Chondrocyte (in vitro differentiated cells): ENCODE measurements around the gene PREP. TPM values are rescaled to one million over a fixed set of nuclear protein-coding genes. Genes with fewer than 3 reads are reported as not detected.

Experiments used
- DNase-seq: peaks from one replicate; pipeline ENCODE4 v3.0.0; 2021; ENCODE audit warnings: mixed read lengths, low spot score
- H3K27ac Mint-ChIP-seq: one replicate; pipeline ENCODE4 v1.8.0; 2021; ENCODE audit warnings: mild to moderate bottlenecking, moderate library complexity, mixed read lengths; ENCODE audit not compliant: unreplicated experiment
- H3K27me3 Mint-ChIP-seq: 2 replicates; pipeline ENCODE4 v1.8.0; 2021; ENCODE audit warnings: low read depth, mixed read lengths
- H3K36me3 Mint-ChIP-seq: 2 replicates; pipeline ENCODE4 v1.8.0; 2021; ENCODE audit warnings: low read depth, mixed read lengths
- H3K4me1 Mint-ChIP-seq: 2 replicates; pipeline ENCODE4 v1.8.0; 2021; ENCODE audit warnings: low read depth, mild to moderate bottlenecking, mixed read lengths
- H3K4me3 Mint-ChIP-seq: one replicate; pipeline ENCODE4 v1.8.0; 2021; ENCODE audit warnings: mild to moderate bottlenecking, moderate library complexity, mixed read lengths; ENCODE audit not compliant: unreplicated experiment
- H3K9me3 Mint-ChIP-seq: 2 replicates; pipeline ENCODE4 v1.8.0; 2021; ENCODE audit warnings: low read depth, mixed read lengths
- total RNA-seq: library from RNA; stranded (reverse); gene quantifications from 3 replicates; pipeline ENCODE4 v1.2.1, GENCODE V29; 2021
- TF ChIP-seq, protein P1 (sequence below): fragments of 200-600 bp; sonication (generic); IDR thresholded peaks from 2 replicates; pipeline ENCODE4 v1.5.0; 2021; ENCODE audit warnings: antibody characterized with exemption, mild to moderate bottlenecking, moderate library complexity

The PREP gene
- total RNA-seq, 1 donor from 2014 or later: 32.9 TPM

DNA sequence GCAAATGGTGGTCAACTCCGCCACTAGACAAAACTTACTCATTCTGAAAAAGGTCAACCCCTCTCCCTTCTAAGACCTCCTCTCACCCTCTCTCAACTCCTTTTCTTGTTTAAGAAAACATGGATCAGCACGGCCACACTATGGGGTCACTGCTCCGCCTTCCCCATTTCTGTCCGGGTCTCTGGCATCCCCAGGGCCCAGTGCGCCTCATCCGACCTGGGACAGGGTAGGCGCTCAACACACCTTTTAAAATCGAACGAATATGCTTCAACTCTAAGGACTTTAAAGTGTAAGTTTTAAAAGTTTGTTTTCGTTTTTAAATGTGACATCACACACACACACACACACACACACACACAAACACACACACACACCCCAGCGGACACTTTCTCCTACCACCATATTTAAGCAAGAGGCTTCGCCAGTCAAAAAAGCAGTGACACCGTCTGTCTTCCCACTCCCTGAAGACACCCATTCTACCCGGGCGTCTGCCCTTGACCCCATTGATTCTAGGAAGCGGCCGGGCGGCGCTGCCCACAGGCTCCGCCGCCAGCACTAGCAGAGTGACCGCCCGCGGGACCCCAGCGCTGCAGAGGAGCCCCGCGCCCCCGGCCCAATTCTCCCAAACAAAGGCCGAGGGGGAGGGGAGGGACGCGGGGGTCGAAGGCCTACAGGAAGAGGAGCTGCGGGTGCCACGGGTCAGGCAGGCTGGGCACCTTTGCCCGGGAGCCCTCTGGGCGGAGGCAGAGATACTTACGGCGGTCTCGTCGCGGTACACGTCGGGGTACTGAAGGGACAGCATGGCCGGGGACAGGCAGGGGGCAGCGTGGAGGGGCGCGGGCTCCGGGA lies 568 bp downstream of the PREP start:
- Mint-ChIP-seq H3K4me3 (peak overlapping the region; percentile 95), H3K36me3 (no peaks in the 10 kb centered on the region), H3K9me3 (no peaks in the 10 kb centered on the region), H3K27me3 (no peaks in the 10 kb centered on the region), H3K4me1 (peaks cover 38% of the 10 kb centered on the region), H3K27ac (peak overlapping the region; percentile 84)
- peak; percentile 90 for DNase-seq
- TF ChIP-seq, protein P1, sequence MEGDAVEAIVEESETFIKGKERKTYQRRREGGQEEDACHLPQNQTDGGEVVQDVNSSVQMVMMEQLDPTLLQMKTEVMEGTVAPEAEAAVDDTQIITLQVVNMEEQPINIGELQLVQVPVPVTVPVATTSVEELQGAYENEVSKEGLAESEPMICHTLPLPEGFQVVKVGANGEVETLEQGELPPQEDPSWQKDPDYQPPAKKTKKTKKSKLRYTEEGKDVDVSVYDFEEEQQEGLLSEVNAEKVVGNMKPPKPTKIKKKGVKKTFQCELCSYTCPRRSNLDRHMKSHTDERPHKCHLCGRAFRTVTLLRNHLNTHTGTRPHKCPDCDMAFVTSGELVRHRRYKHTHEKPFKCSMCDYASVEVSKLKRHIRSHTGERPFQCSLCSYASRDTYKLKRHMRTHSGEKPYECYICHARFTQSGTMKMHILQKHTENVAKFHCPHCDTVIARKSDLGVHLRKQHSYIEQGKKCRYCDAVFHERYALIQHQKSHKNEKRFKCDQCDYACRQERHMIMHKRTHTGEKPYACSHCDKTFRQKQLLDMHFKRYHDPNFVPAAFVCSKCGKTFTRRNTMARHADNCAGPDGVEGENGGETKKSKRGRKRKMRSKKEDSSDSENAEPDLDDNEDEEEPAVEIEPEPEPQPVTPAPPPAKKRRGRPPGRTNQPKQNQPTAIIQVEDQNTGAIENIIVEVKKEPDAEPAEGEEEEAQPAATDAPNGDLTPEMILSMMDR: no peak

- Mint-ChIP-seq H3K36me3 (no peaks in the 10 kb centered on the region), H3K27me3 (no peaks in the 10 kb centered on the region), H3K4me3 (peak overlapping the region; percentile 95), H3K27ac (no peak overlapping the region), H3K4me1 (peaks cover 38% of the 10 kb centered on the region), H3K9me3 (no peaks in the 10 kb centered on the region)
- no peak for DNase-seq
- TF ChIP-seq, protein P1: no peak
These were observed 1.4 kb downstream of the PREP start for GRCh38 chr6:105401247-105402089.

GRCh38 chr6:105400501-105400900 lies 2.4 kb downstream of the PREP start:
- H3K4me3 Mint-ChIP-seq: no peak overlapping the region
- H3K36me3 Mint-ChIP-seq: peaks cover 8% of the 10 kb centered on the region
- H3K9me3 Mint-ChIP-seq: no peaks in the 10 kb centered on the region
- TF ChIP-seq, protein P1: no peak
- H3K27ac Mint-ChIP-seq: no peak overlapping the region
- H3K4me1 Mint-ChIP-seq: peaks cover 38% of the 10 kb centered on the region
- H3K27me3 Mint-ChIP-seq: no peaks in the 10 kb centered on the region
- no peak for DNase-seq

- peaks cover 33% of the 10 kb centered on the region for H3K4me1 Mint-ChIP-seq
- TF ChIP-seq, protein P1: no peak
- DNase-seq: no peak
- no peak overlapping the region for H3K27ac Mint-ChIP-seq
- H3K36me3 Mint-ChIP-seq: peaks cover 11% of the 10 kb centered on the region
- H3K27me3 Mint-ChIP-seq: no peaks in the 10 kb centered on the region
- no peak overlapping the region for H3K4me3 Mint-ChIP-seq
- no peaks in the 10 kb centered on the region for H3K9me3 Mint-ChIP-seq
These were observed 4.0 kb downstream of the PREP start for GRCh38 chr6:105398859-105399258.

DNA sequence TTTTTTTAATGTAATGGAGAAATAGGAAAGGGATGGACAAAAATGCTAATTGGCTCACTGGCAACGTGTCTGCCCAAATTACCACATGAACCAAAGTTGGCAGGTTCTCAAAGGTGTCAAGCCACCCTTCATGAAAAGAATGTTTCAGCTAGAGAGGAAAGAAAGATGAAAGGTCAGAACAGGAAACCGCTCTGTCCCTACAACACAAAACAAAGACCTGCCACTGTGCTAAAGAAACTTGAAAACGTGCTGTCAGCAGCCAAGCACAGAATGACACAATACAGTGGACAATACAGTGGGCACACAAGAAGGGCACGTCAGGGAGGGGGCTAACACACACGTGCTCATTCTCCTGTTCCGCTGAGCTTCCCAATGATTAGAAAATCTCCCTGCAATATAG lies 4.9 kb downstream of the PREP start:
- no peak overlapping the region for H3K4me3 Mint-ChIP-seq

More for the DNA sequence above, 4.9 kb downstream of the PREP start:
- Mint-ChIP-seq H3K4me1 (peaks cover 28% of the 10 kb centered on the region), H3K36me3 (peaks cover 11% of the 10 kb centered on the region), H3K27ac (no peak overlapping the region), H3K9me3 (no peaks in the 10 kb centered on the region), H3K27me3 (no peaks in the 10 kb centered on the region)
- DNase-seq: no peak
- TF ChIP-seq, protein P1: no peak
